ENCODE data around the gene NEMP2. TPM values are rescaled to one million over a fixed set of nuclear protein-coding genes. Genes with fewer than 3 reads are reported as not detected.

Gene NEMP2
- total and polyA plus RNA-seq, 2 of the 8 experiments (the other 6 are each of a cell fraction or from before 2014, with no cell fraction given): 3.1 to 5.3 TPM

DNA sequence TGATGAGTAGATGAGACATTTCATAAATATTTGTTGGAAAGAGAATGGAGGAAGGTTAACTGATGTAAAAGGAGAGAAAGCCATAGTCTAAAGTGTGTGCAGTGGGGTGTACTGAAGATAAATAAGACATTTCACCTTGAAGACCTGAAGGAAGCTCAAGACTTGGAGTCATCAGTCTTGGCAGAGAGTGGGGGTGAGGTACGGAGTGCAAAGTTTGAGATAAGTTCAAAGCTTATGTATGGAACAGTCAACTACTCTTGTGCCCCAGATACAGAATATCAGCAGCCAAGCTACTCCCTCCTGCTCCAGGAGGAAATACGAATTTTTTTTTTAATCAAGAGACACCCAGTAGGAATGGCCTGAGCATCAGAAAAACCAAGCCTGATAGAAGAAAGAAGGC, 30.3 kb upstream of the NEMP2 start:
- TF ChIP-seq, protein P1, sequence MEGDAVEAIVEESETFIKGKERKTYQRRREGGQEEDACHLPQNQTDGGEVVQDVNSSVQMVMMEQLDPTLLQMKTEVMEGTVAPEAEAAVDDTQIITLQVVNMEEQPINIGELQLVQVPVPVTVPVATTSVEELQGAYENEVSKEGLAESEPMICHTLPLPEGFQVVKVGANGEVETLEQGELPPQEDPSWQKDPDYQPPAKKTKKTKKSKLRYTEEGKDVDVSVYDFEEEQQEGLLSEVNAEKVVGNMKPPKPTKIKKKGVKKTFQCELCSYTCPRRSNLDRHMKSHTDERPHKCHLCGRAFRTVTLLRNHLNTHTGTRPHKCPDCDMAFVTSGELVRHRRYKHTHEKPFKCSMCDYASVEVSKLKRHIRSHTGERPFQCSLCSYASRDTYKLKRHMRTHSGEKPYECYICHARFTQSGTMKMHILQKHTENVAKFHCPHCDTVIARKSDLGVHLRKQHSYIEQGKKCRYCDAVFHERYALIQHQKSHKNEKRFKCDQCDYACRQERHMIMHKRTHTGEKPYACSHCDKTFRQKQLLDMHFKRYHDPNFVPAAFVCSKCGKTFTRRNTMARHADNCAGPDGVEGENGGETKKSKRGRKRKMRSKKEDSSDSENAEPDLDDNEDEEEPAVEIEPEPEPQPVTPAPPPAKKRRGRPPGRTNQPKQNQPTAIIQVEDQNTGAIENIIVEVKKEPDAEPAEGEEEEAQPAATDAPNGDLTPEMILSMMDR (IDR thresholded peaks at IDR 0.05; ENCODE audit: control extremely low read depth in 1 of 3, insufficient read depth in 1 of 3, low read depth in 1 of 3, low read length in 3 of 3): no peak
- TF ChIP-seq SP1 (IDR thresholded peaks at IDR 0.05; ENCODE audit: low read depth, low read length) (no peak), BRCA1 (IDR thresholded peaks at IDR 0.05; ENCODE audit: low read depth, low read length) (no peak), HDAC2 (IDR thresholded peaks at IDR 0.05; ENCODE audit: borderline replicate concordance in 1 of 2, low read depth in 2 of 2, low read length in 2 of 2) (no peak), PHF8 (conservative IDR thresholded peaks at IDR 0.05; ENCODE audit: low read depth, low read length) (no peak), TBP (IDR thresholded peaks at IDR 0.05; ENCODE audit: low read depth, low read length) (no peak), GABPA (IDR thresholded peaks at IDR 0.05; ENCODE audit: borderline replicate concordance, insufficient read depth, low read length) (no peak), SUZ12 (IDR thresholded peaks at IDR 0.05; ENCODE audit: low read length) (no peak)
- DNase-seq (ENCODE audit: low read depth in 1 of 2, low spot score in 2 of 2): no peak
- Histone ChIP-seq H3K27me3 (replicated peaks in 1 of 4; ENCODE audit: control insufficient read depth in 3 of 4, extremely low read depth in 1 of 4, insufficient read depth in 3 of 4, low read length in 3 of 4) (no peaks in the 10 kb centered on the region), H3K9ac (replicated peaks in 1 of 4; ENCODE audit: extremely low read depth in 1 of 4, low read depth in 3 of 4, low read length in 3 of 4) (no peak overlapping the region), H3K79me1 (ENCODE audit: low read depth, low read length) (no peaks in the 10 kb centered on the region), H3K4me1 (replicated peaks in 1 of 4; ENCODE audit: control insufficient read depth in 3 of 4, insufficient read depth in 4 of 4, low read length in 3 of 4) (peaks cover 0 to 5% (median 3%) of the 10 kb centered on the region in 4 experiments; a peak in 2 of 7 replicates), H3K79me2 (ENCODE audit: control insufficient read depth in 1 of 2, insufficient read depth in 2 of 2, low read length in 2 of 2) (no peaks in the 10 kb centered on the region), H2BK15ac (ENCODE audit: low read length) (no peak overlapping the region), H3K27ac (ENCODE audit: low read depth, low read length) (no peak overlapping the region), H2BK12ac (ENCODE audit: low read depth, low read length) (no peak overlapping the region), H4K5ac (ENCODE audit: insufficient read length, low read depth, low read length) (no peak overlapping the region), H4K91ac (replicated peaks; ENCODE audit: insufficient read length, low read length) (no peak overlapping the region), H3K23me2 (ENCODE audit: low read depth, low read length) (no peaks in the 10 kb centered on the region), H3K4me3 (ENCODE audit: extremely low read depth in 1 of 4, insufficient read depth in 2 of 4, low read depth in 3 of 4, low read length in 4 of 4) (no peak overlapping the region), H2BK20ac (ENCODE audit: low read length) (no peak overlapping the region), H3K4me2 (ENCODE audit: insufficient read depth in 1 of 2, low read depth in 2 of 2, low read length in 2 of 2) (no peak overlapping the region), H2BK5ac (ENCODE audit: low read depth, low read length) (no peak overlapping the region), H4K8ac (ENCODE audit: extremely low read depth, insufficient read depth, low read length) (no peak overlapping the region), H2BK120ac (replicated peaks; ENCODE audit: low read depth, low read length) (no peak overlapping the region), H3K36me3 (ENCODE audit: control insufficient read depth in 2 of 4, insufficient read depth in 4 of 4, low read length in 3 of 4) (no peaks in the 10 kb centered on the region), H3K14ac (ENCODE audit: insufficient read length) (no peak overlapping the region), H2AK5ac (ENCODE audit: low read depth, low read length) (no peak overlapping the region), H3K4ac (replicated peaks; ENCODE audit: insufficient read length, low read depth, low read length) (no peak overlapping the region), H3K56ac (replicated peaks; ENCODE audit: insufficient read length, low read depth, low read length) (no peak overlapping the region), H4K20me1 (replicated peaks in 1 of 2; ENCODE audit: control insufficient read depth in 1 of 2, insufficient read depth in 2 of 2, low read length in 2 of 2) (no peaks in the 10 kb centered on the region), H3K23ac (ENCODE audit: insufficient read length) (no peak overlapping the region), H2AFZ (ENCODE audit: low read length) (no peak overlapping the region), H3K18ac (ENCODE audit: extremely low read depth, low read length) (no peak overlapping the region), H3K9me3 (ENCODE audit: insufficient read depth in 2 of 2, low read depth in 1 of 2, low read length in 1 of 2) (no peaks in the 10 kb centered on the region; a peak in 1 of 4 replicates)
- FAIRE-seq: no peak
- ChIA-PET CTCF (ENCODE audit: partially characterized antibody) (interaction anchor here (1.0 to 1.5 kb wide), 2 partner anchors 12 to 18 kb away, joined by 3 read pairs; no protein-coding TSS in a partner anchor), POLR2A (ENCODE audit: partially characterized antibody) (interaction anchor here (0.9 kb wide), 1 partner anchor 11 kb away, joined by 6 read pairs; no protein-coding TSS in a partner anchor)
- 88% methylated on average over 2 of the region's 2 CpGs; no CpG with 5 or more reads in 1 of the 2 experiments for WGBS, 2 experiments (ENCODE audit: extremely low coverage in 1 of 2, insufficient coverage in 1 of 2, insufficient read length in 1 of 2, insufficient replicate concordance in 2 of 2, low coverage in 1 of 2, low lambda C conversion rate in 2 of 2, missing lambda C conversion rate in 1 of 2)

All from H1 (cell line).